Measurements from ENCODE around the gene MPZL1.

DNA sequence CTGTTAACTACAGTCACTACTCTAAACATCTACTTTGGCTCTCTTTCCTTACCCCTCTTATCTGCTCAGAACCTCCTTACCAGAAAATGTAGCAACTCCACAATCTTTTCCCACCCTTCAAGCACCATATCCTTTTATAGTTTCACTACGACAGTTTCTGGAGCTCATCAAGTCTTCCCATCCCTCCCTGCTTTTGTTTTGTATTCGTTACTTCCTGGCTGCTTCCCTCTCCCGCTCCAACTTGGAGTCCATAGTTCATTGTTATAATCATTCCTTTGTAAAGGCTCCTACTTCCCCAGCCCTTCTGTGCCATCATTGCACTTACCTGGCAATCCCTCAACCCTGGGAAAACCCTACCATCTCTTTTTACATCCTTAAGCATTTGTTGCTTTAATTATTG is 18.0 kb downstream of the MPZL1 start:
- no peak for TF ChIP-seq EGR1 (IDR thresholded peaks at IDR 0.05; ENCODE audit: low read depth)
- no peak for TF ChIP-seq POLR2A (IDR thresholded peaks at IDR 0.05; ENCODE audit: borderline replicate concordance, extremely low read depth, insufficient read depth, insufficient read length)
- TF ChIP-seq, protein P1, sequence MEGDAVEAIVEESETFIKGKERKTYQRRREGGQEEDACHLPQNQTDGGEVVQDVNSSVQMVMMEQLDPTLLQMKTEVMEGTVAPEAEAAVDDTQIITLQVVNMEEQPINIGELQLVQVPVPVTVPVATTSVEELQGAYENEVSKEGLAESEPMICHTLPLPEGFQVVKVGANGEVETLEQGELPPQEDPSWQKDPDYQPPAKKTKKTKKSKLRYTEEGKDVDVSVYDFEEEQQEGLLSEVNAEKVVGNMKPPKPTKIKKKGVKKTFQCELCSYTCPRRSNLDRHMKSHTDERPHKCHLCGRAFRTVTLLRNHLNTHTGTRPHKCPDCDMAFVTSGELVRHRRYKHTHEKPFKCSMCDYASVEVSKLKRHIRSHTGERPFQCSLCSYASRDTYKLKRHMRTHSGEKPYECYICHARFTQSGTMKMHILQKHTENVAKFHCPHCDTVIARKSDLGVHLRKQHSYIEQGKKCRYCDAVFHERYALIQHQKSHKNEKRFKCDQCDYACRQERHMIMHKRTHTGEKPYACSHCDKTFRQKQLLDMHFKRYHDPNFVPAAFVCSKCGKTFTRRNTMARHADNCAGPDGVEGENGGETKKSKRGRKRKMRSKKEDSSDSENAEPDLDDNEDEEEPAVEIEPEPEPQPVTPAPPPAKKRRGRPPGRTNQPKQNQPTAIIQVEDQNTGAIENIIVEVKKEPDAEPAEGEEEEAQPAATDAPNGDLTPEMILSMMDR (IDR thresholded peaks at IDR 0.05 in 2 of 3, conservative IDR thresholded peaks at IDR 0.05 in 1 of 3; ENCODE audit: borderline replicate concordance in 1 of 3, insufficient read depth in 1 of 3, low read depth in 2 of 3, low read length in 2 of 3): no peak
- no peak for TF ChIP-seq SRF (IDR thresholded peaks at IDR 0.05; ENCODE audit: low read depth)
- no peak for TF ChIP-seq EZH2phosphoT487 (IDR thresholded peaks at IDR 0.05; ENCODE audit: borderline replicate concordance)
- TF ChIP-seq EZH2 (IDR thresholded peaks at IDR 0.05): no peak
- TF ChIP-seq SP1 (IDR thresholded peaks at IDR 0.05; ENCODE audit: low read depth): no peak
- TF ChIP-seq RAD21 (IDR thresholded peaks at IDR 0.05; ENCODE audit: low read depth): no peak
- no peak for TF ChIP-seq POLR2AphosphoS5 (IDR thresholded peaks at IDR 0.05; ENCODE audit: low read depth, low read length)
- TF ChIP-seq ELF1 (IDR thresholded peaks at IDR 0.05; ENCODE audit: borderline replicate concordance, low read depth): no peak
- TF ChIP-seq, protein P2, sequence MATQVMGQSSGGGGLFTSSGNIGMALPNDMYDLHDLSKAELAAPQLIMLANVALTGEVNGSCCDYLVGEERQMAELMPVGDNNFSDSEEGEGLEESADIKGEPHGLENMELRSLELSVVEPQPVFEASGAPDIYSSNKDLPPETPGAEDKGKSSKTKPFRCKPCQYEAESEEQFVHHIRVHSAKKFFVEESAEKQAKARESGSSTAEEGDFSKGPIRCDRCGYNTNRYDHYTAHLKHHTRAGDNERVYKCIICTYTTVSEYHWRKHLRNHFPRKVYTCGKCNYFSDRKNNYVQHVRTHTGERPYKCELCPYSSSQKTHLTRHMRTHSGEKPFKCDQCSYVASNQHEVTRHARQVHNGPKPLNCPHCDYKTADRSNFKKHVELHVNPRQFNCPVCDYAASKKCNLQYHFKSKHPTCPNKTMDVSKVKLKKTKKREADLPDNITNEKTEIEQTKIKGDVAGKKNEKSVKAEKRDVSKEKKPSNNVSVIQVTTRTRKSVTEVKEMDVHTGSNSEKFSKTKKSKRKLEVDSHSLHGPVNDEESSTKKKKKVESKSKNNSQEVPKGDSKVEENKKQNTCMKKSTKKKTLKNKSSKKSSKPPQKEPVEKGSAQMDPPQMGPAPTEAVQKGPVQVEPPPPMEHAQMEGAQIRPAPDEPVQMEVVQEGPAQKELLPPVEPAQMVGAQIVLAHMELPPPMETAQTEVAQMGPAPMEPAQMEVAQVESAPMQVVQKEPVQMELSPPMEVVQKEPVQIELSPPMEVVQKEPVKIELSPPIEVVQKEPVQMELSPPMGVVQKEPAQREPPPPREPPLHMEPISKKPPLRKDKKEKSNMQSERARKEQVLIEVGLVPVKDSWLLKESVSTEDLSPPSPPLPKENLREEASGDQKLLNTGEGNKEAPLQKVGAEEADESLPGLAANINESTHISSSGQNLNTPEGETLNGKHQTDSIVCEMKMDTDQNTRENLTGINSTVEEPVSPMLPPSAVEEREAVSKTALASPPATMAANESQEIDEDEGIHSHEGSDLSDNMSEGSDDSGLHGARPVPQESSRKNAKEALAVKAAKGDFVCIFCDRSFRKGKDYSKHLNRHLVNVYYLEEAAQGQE (IDR thresholded peaks at IDR 0.05; ENCODE audit: low read depth): no peak
- TF ChIP-seq, protein P3, sequence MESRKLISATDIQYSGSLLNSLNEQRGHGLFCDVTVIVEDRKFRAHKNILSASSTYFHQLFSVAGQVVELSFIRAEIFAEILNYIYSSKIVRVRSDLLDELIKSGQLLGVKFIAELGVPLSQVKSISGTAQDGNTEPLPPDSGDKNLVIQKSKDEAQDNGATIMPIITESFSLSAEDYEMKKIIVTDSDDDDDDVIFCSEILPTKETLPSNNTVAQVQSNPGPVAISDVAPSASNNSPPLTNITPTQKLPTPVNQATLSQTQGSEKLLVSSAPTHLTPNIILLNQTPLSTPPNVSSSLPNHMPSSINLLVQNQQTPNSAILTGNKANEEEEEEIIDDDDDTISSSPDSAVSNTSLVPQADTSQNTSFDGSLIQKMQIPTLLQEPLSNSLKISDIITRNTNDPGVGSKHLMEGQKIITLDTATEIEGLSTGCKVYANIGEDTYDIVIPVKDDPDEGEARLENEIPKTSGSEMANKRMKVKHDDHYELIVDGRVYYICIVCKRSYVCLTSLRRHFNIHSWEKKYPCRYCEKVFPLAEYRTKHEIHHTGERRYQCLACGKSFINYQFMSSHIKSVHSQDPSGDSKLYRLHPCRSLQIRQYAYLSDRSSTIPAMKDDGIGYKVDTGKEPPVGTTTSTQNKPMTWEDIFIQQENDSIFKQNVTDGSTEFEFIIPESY (IDR thresholded peaks at IDR 0.05; ENCODE audit: extremely low read depth, insufficient replicate concordance, low read length): no peak
- TF ChIP-seq ZFX (IDR thresholded peaks at IDR 0.05): no peak
